SK-MEL-5 (cell line): Measurements from ENCODE around the gene TMEM52B. TPM values are rescaled to one million over a fixed set of nuclear protein-coding genes. Genes with fewer than 3 reads are reported as not detected.
"Not testable (repeated sequence)": the region's sequence is repeated elsewhere in the genome, so short reads cannot be mapped to it uniquely, and the experiment has no call there.

ENCODE experiments used
- DNase-seq: peaks from one replicate; pipeline ENCODE4 v3.0.0-alpha.2; 2016; ENCODE audit warnings: low read depth, low spot score
- in situ Hi-C: cut with HindIII; loops from 2 replicates; pipeline ENCODE4 v1.10.0; 2016; ENCODE audit warnings: low sequenced_read_pairs, high pct_unique_total_duplicates, low pct_unique_long_range_greater_than_20kb
- total RNA-seq: library from RNA; depleted of rRNA; stranded (reverse); fragments of >200 nt; shearing (Covaris generic); gene quantifications from 2 replicates; pipeline ENCODE4 v1.2.3, GENCODE V29; 2014

The TMEM52B gene
- total RNA-seq, 1 experiment from 2014 or later, result 0.08 TPM

- no peak for DNase-seq
- in situ Hi-C loops, result no loop called here
Measured at GRCh38 chr12:10163084-10163483, 15.7 kb upstream of the TMEM52B start.

GRCh38 chr12:10165421-10165820, 13.4 kb upstream of the TMEM52B start:
- no peak for DNase-seq
- in situ Hi-C loops, result no loop called here

- in situ Hi-C loops, result no loop called here
- no peak for DNase-seq
Measured at GRCh38 chr12:10167599-10167998, 11.2 kb upstream of the TMEM52B start.

GRCh38 chr12:10169104-10169503, 9.7 kb upstream of the TMEM52B start:
- in situ Hi-C loops, result no loop called here
- no peak for DNase-seq

- DNase-seq, result no peak
- in situ Hi-C loops, result no loop called here
Measured at GRCh38 chr12:10170216-10170615, 8.6 kb upstream of the TMEM52B start.

- in situ Hi-C loops, result no loop called here
- no peak for DNase-seq
Measured at GRCh38 chr12:10171973-10172728, 6.7 kb upstream of the TMEM52B start, which contains the start of gene OLR1. Gene OLR1 (minus strand): TSS chr12:10172132. CDS start chr12:10172077, 55 bp downstream.

- in situ Hi-C loops, result no loop called here
- no peak for DNase-seq
Measured at GRCh38 chr12:10174986-10175614, 3.7 kb upstream of the TMEM52B start.

- DNase-seq, result no peak
- in situ Hi-C loops, result no loop called here
Measured at GRCh38 chr12:10175846-10176636, 2.8 kb upstream of the TMEM52B start.

GRCh38 chr12:10179776-10180181, 947 bp downstream of the TMEM52B start:
- in situ Hi-C loops, result no loop called here
- no peak for DNase-seq

- DNase-seq, result no peak
- in situ Hi-C loops, result no loop called here
Measured at GRCh38 chr12:10182354-10183049, 3.7 kb downstream of the TMEM52B start.

GRCh38 chr12:10184261-10184843, 5.5 kb downstream of the TMEM52B start:
- no peak for DNase-seq
- in situ Hi-C loops, result no loop called here

GRCh38 chr12:10186299-10186698, 7.5 kb downstream of the TMEM52B start:
- in situ Hi-C loops, result no loop called here
- DNase-seq, result no peak

GRCh38 chr12:10186958-10187357, 8.1 kb downstream of the TMEM52B start:
- in situ Hi-C loops, DNase-seq: not testable (repeated sequence)

GRCh38 chr12:10189653-10190052, 10.8 kb downstream of the TMEM52B start:
- DNase-seq, result no peak
- in situ Hi-C loops, result no loop called here

GRCh38 chr12:10190558-10191388, 11.9 kb downstream of the TMEM52B start:
- in situ Hi-C loops, result no loop called here
- DNase-seq, result peak; percentile 85

- in situ Hi-C loops, result no loop called here
Measured at GRCh38 chr12:10191865-10192264, 13.0 kb downstream of the TMEM52B start.

More at GRCh38 chr12:10191865-10192264, 13.0 kb downstream of the TMEM52B start:
- no peak for DNase-seq
